ENCODE measurements around the gene CPNE2.
"Not testable (repeated sequence)": the region's sequence is repeated elsewhere in the genome, so short reads cannot be mapped to it uniquely, and the experiment has no call there.

The CPNE2 gene

GRCh38 chr16:57187902-57188710 is 95.7 kb downstream of the CPNE2 start:
- in situ Hi-C loops (cut with MboI; ENCODE audit: low sequenced_read_pairs): not testable (repeated sequence)

DNA sequence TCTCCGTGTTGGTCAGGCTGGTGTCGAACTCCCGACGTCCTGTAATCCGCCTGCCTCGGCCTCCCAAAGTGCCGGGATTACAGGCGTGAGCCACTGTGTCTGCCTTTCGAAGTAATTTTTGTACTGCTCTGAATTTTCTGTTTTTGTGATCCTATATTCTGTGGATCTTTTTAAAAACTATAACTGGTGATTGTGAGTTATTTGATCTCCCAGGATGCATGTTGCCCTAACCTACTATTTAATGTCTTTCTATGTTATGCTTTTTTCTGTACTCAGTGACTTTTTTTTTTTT is 96.3 kb downstream of the CPNE2 start:
- in situ Hi-C loops (cut with MboI; ENCODE audit: low sequenced_read_pairs): no loop called here

GRCh38 chr16:57189527-57189926 is 97.1 kb downstream of the CPNE2 start:
- in situ Hi-C loops (cut with MboI; ENCODE audit: low sequenced_read_pairs): not testable (repeated sequence)

GRCh38 chr16:57190136-57190535 is 97.8 kb downstream of the CPNE2 start:
- in situ Hi-C loops (cut with MboI; ENCODE audit: low sequenced_read_pairs): no loop called here

- in situ Hi-C loops (cut with MboI; ENCODE audit: low sequenced_read_pairs): no loop called here
Measured at GRCh38 chr16:57191056-57191571, 98.7 kb downstream of the CPNE2 start.

DNA sequence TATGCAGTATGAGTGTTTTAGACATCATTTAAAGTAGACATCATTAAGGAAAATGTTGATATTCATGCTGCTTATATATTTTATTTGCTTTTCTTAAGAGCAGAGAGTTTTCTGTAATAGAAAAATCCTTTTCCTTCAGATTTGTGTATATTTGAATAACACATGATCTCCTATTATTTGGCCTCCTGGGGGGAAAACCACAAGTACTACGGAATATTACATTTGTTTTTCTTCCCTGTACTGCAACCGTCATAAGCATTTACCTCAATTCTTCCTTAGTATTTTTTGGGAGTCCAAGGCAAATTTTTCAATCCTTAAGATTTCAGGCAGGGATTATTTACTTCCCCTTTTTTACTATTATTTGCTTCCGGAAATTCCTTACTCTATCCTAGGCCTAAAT is 99.8 kb downstream of the CPNE2 start:
- in situ Hi-C loops (cut with MboI; ENCODE audit: low sequenced_read_pairs): no loop called here

DNA sequence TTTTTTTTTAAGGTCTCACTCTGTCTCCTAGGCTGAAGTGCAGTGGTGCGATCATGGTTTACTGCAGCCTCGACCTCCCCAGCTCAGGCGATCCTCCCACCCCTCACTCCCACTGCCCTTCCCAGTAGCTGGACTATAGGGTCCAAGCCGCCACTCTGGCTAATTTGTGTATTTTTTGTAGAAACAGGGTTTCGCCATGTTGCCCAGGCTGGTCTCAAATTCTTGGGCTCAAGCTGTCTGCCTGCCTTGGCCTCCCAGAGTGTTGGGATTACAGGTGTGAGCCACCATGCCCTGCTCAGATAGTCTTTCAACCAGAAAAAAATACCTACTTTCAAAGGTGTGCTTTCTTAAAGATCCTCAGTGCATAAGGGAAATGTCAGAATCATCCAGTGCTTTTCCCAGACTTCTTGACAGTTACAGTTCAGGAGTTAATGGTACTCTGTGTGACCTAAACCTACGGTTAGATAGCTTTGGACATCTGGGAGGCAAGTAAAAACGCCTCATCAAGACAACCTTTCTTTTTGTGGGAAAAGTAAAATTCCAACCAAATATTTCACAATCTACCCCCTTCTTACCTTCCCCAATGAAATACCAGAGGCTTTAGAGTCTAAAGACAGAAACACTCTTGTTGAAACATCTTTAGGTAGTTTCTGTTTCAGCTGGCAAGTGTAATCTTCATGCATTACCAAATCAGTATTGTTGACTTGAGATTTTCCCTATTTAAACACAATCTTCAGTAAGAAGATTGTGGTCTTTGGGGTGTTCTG is 100.5 kb downstream of the CPNE2 start:
- in situ Hi-C loops (cut with MboI; ENCODE audit: low sequenced_read_pairs): no loop called here

DNA sequence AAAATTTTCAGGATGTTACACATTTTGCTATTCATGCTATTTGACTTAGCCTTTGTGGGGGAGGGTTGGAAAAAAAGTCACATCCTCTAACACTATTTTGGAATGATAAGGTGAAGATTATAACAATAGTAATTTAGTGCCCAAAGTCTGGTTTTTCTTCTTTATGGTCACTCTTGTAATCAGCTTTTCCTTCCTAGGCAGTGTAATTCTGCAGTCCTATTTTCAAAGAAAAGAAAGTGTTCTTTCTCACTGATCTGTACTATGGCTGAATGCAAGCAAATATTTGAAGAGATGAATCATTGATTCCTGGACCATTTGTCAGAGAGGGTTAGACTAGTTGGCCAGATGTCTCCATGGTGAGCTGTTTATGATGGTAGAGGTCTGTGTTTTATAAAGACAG is 102.1 kb downstream of the CPNE2 start:
- in situ Hi-C loops (cut with MboI; ENCODE audit: low sequenced_read_pairs): no loop called here

GRCh38 chr16:57196286-57196685 is 103.9 kb downstream of the CPNE2 start:
- in situ Hi-C loops (cut with MboI; ENCODE audit: low sequenced_read_pairs): no loop called here

GRCh38 chr16:57196753-57197152 is 104.4 kb downstream of the CPNE2 start:
- in situ Hi-C loops (cut with MboI; ENCODE audit: low sequenced_read_pairs): no loop called here

Data from HL-60/S4 treated with retinoic acid at 250 ng/mL for 4 days and 3 days (cell line).